ENCODE measurements around the gene DCLK3.

The DCLK3 gene

DNA sequence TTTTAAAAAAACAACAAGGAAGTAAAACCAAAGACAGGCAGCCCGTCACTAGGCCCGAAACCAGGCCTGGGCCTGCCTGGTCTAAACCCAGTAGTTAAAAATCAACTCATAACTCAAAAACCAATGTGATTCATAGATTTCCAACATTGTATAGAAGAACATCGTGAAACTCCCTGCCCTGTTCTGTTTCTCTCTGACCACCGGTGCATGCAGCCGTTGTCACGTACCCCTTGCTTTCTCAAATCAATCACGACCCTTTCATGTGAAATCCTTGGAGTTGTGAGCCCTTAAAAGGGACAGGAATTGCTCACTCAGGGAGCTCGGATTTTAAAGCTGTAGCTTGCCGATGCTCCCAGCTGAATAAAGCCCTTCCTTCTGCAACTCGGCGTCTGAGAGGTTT, 89.5 kb downstream of the DCLK3 start:
- no peak for DNase-seq (ENCODE audit: low read depth in 1 of 2, low spot score in 1 of 2)
- no peak for TF ChIP-seq JUND (IDR thresholded peaks at IDR 0.05; ENCODE audit: low read depth)
- in situ Hi-C loops (cut with HindIII; ENCODE audit: low pct_unique_long_range_greater_than_20kb, low sequenced_read_pairs), result no loop called here

DNA sequence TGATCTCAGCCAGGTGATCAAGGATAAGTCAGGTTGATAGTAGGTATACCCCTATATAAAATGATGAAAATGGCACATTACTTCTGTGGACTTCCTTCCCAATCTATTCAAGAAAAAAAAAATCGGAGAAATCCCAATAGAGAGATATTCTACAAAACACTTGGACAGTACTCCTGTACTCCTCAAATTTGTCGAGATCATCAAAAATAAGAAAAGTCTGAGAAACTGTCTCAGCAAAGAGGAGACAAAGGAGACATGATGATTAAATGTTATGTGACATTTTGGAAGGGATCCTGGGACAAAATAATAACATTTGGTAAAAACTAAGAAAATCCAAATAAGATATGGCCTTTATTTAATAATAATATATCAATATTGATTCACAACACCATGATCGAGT, 94.6 kb downstream of the DCLK3 start:
- no peak for TF ChIP-seq JUND (IDR thresholded peaks at IDR 0.05; ENCODE audit: low read depth)
- DNase-seq (ENCODE audit: low read depth in 1 of 2, low spot score in 1 of 2), result no peak
- in situ Hi-C loops (cut with HindIII; ENCODE audit: low pct_unique_long_range_greater_than_20kb, low sequenced_read_pairs), result no loop called here

DNA sequence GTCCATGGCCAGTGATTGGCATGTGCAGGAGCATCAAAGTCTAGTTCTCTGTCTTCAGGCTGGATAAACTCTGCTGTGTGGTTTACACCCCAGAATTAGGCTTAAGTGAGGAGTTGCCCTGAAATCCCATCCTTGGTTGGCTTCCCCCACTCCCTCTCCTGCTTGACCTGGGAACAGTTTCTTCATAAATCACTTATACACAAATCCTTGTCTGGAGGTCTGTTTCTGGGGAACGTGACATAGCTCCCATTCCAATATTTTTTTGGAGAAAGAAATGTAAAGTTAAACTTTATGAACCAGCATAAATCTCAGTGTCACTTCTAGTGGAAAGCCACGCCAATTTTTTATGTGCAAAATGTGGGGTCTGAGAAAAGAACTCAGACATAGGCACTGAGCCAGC, 98.2 kb downstream of the DCLK3 start:
- DNase-seq (ENCODE audit: low read depth in 1 of 2, low spot score in 1 of 2), result no peak
- TF ChIP-seq JUND (IDR thresholded peaks at IDR 0.05; ENCODE audit: low read depth), result no peak
- in situ Hi-C loops (cut with HindIII; ENCODE audit: low pct_unique_long_range_greater_than_20kb, low sequenced_read_pairs), result no loop called here

GRCh38 chr3:36663666-36664291, 100.6 kb downstream of the DCLK3 start:
- DNase-seq (ENCODE audit: low read depth in 1 of 2, low spot score in 1 of 2), result no peak
- in situ Hi-C loops (cut with HindIII; ENCODE audit: low pct_unique_long_range_greater_than_20kb, low sequenced_read_pairs), result no loop called here
- TF ChIP-seq JUND (IDR thresholded peaks at IDR 0.05; ENCODE audit: low read depth), result no peak

GRCh38 chr3:36662626-36663025, 101.7 kb downstream of the DCLK3 start:
- DNase-seq (ENCODE audit: low read depth in 1 of 2, low spot score in 1 of 2), result no peak
- no peak for TF ChIP-seq JUND (IDR thresholded peaks at IDR 0.05; ENCODE audit: low read depth)
- in situ Hi-C loops (cut with HindIII; ENCODE audit: low pct_unique_long_range_greater_than_20kb, low sequenced_read_pairs), result no loop called here
